H1 (cell line): ENCODE results near the gene TBX4. TPM values are rescaled to one million over a fixed set of nuclear protein-coding genes. Genes with fewer than 3 reads are reported as not detected.

Experiments used
- BCL11A ChIP-seq, 2 experiments: IDR thresholded peaks; one replicate each; pipeline ENCODE4 v1.6.1; 2011; ENCODE audit warnings: low read depth in 2 of 2, low read length in 2 of 2, mild to moderate bottlenecking in 2 of 2
- CHD7 ChIP-seq: fragments of 300-600 bp; sonication (generic); IDR thresholded peaks from 2 replicates; pipeline ENCODE4 v1.7.1; 2012; ENCODE audit warnings: low read length, moderate library complexity, mild to moderate bottlenecking, inconsistent platforms; ENCODE audit not compliant: insufficient replicate concordance
- CTCF ChIP-seq, 3 experiments: IDR thresholded peaks; 1 replicate in 2 of 3; 2 replicates in 1 of 3; pipeline versions ENCODE4 v1.5.1 to v1.6.1; 2011; ENCODE audit warnings: low read length in 3 of 3, mild to moderate bottlenecking in 3 of 3, inconsistent platforms in 2 of 3, low read depth in 1 of 3, moderate library complexity in 1 of 3; ENCODE audit not compliant: insufficient read depth in 1 of 3; ENCODE audit errors: control extremely low read depth in 1 of 3
- GTF2F1 ChIP-seq: IDR thresholded peaks from 2 replicates; pipeline ENCODE4 v1.6.1; 2012; ENCODE audit warnings: low read depth, low read length, improper control_type of control experiment, borderline replicate concordance
- HDAC6 ChIP-seq: IDR thresholded peaks from one replicate; pipeline ENCODE4 v1.7.1; 2012; ENCODE audit warnings: low read depth, mild to moderate bottlenecking, inconsistent platforms, low read length, moderate library complexity
- PHF8 ChIP-seq: fragments of 200-600 bp; sonication (generic); conservative IDR thresholded peaks from 2 replicates; pipeline ENCODE4 v1.7.1; 2012; ENCODE audit warnings: low read depth, mild to moderate bottlenecking, inconsistent platforms, low read length, moderate library complexity
- POLR2AphosphoS5 ChIP-seq: IDR thresholded peaks from 2 replicates; pipeline ENCODE4 v1.6.1; 2011; ENCODE audit warnings: low read depth, low read length
- SIN3A ChIP-seq, 2 experiments: IDR thresholded peaks in 1 of 2; conservative IDR thresholded peaks in 1 of 2; 2 replicates each; pipeline ENCODE4 v1.6.1; 2011 to 2012; ENCODE audit warnings: low read length in 2 of 2, improper control_type of control experiment in 1 of 2, low read depth in 1 of 2, mild to moderate bottlenecking in 1 of 2
- SIX5 ChIP-seq: IDR thresholded peaks from 2 replicates; pipeline ENCODE4 v1.6.1; 2011; ENCODE audit warnings: mild to moderate bottlenecking, low read depth, low read length
- polyA plus RNA-seq, 7 experiments: library from polyadenylated mRNA; depleted of rRNA in 3 of 7; stranded (reverse) in 5 of 7; unstranded in 2 of 7; fragments of >200 nt in 5 of 7; fragments of 200-250 nt in 2 of 7; gene quantifications; 1 replicate in 5 of 7; 2 replicates in 1 of 7; 4 replicates in 1 of 7; pipeline versions ENCODE4 v1.2.1 to v1.2.3, GENCODE V29; 2011 to 2013; ENCODE audit warnings: missing spikeins in 2 of 7, mixed read lengths in 2 of 7
- total RNA-seq: library from RNA; stranded (reverse); fragmentation: NEBNext Ultra II Directional; extraction: Animal tissue kit (Norgen Biotek cat#: 25700); gene quantifications from 2 replicates; pipeline ENCODE4 v1.2.1, GENCODE V29; 2021

Gene TBX4
- total and polyA plus RNA-seq, 2 of the 8 experiments (the other 6 are each of a cell fraction or from before 2014, with no cell fraction given): 0.02 TPM; not detected in 1

GRCh38 chr17:61484174-61484573 is 32.0 kb downstream of the TBX4 start (continued):
- TF ChIP-seq CHD7: no peak
- no peak for TF ChIP-seq CTCF (IDR thresholded peaks at IDR 0.05; ENCODE audit: control extremely low read depth in 1 of 3, insufficient read depth in 1 of 3, low read depth in 1 of 3, low read length in 3 of 3)
- no peak for TF ChIP-seq SIN3A (conservative IDR thresholded peaks at IDR 0.05 in 1 of 2, IDR thresholded peaks at IDR 0.05 in 1 of 2; ENCODE audit: low read depth in 1 of 2, low read length in 2 of 2)
- TF ChIP-seq GTF2F1: no peak
- no peak for TF ChIP-seq HDAC6
- TF ChIP-seq BCL11A (IDR thresholded peaks at IDR 0.05; ENCODE audit: low read depth in 2 of 2, low read length in 2 of 2): no peak
- no peak for TF ChIP-seq SIX5
- TF ChIP-seq POLR2AphosphoS5: no peak
- TF ChIP-seq PHF8: no peak
